Activated B cell treated with CpG ODN at 0.5 μM for 24 hours (primary cell): ENCODE results near the gene GLOD4. TPM values are rescaled to one million over a fixed set of nuclear protein-coding genes. Genes with fewer than 3 reads are reported as not detected.
"Not testable (repeated sequence)": the region's sequence is repeated elsewhere in the genome, so short reads cannot be mapped to it uniquely, and the experiment has no call there.

Experiments
- ATAC-seq: fragments of 200-7000 bp; cut with Tn5 transposase; one replicate; pipeline ENCODE4 v1.10.0; 2021; ENCODE audit warnings: low read depth, mild to moderate bottlenecking, moderate library complexity
- CTCF ChIA-PET: fragments of 350-600 bp; sonication (Branson Sonifier 250); formaldehyde crosslinking; loops from one replicate; lab custom pipeline; 2021; ENCODE audit warnings: antibody characterized with exemption; lab: Charles Lee
- POLR2A ChIA-PET: fragments of 350-600 bp; sonication (Branson Sonifier 250); formaldehyde crosslinking; loops from one replicate; lab custom pipeline; 2021; ENCODE audit warnings: antibody characterized with exemption; lab: Charles Lee
- DNase-seq: peaks from one replicate; pipeline ENCODE4 v3.0.0; 2022
- H3K27ac Mint-ChIP-seq: one replicate; pipeline ENCODE4 v1.8.0; 2020; ENCODE audit warnings: mixed read lengths
- H3K27me3 Mint-ChIP-seq: one replicate; pipeline ENCODE4 v1.8.0; 2021; ENCODE audit warnings: mixed read lengths
- H3K36me3 Mint-ChIP-seq: one replicate; pipeline ENCODE4 v1.8.0; 2021; ENCODE audit warnings: low read depth, mixed read lengths
- H3K4me1 Mint-ChIP-seq: one replicate; pipeline ENCODE4 v1.8.0; 2021; ENCODE audit warnings: mixed read lengths
- H3K4me3 Mint-ChIP-seq: one replicate; pipeline ENCODE4 v1.8.0; 2020; ENCODE audit warnings: mild to moderate bottlenecking, mixed read lengths
- H3K9me3 Mint-ChIP-seq: one replicate; pipeline ENCODE4 v1.8.0; 2020; ENCODE audit warnings: mixed read lengths
- intact Hi-C: fragments of 100-400 bp; cut with micrococcal nuclease; formaldehyde crosslinking; loops from one replicate; pipeline ENCODE4 v1.15.1; 2024
- total RNA-seq: library from RNA; stranded (reverse); gene quantifications from 2 replicates; pipeline ENCODE4 v1.2.3, GENCODE V29; 2022
- TF ChIP-seq, protein P1 (sequence below): fragments of 200-600 bp; IDR thresholded peaks from one replicate; pipeline ENCODE4 v1.8.0; 2022; ENCODE audit warnings: antibody characterized with exemption, mild to moderate bottlenecking

Gene GLOD4
- total RNA-seq, 1 donor from 2014 or later, result 51.4 TPM

DNA sequence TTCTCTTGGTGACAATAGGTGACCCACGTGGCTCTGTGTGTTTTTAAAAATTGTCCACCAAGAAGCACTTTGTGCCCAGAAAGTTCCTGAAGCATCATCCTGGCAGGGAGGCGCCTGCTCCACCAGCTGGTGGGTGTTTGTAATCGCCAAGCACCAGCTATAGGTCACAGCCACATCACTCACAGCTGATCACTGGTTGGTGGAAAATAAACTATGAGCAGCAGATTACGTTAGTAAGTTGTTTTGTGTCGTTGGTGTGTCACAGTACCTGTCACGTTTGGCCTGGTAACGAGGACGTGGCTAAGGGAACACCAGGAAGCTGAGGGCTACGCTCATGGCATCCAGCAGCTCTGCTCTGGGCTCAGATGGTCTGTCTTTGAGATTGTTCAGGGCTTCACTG, 10.2 kb upstream of the GLOD4 start:
- Mint-ChIP-seq H3K4me3 (no peak overlapping the region), H3K27me3 (no peaks in the 10 kb centered on the region), H3K4me1 (peaks cover 7% of the 10 kb centered on the region), H3K36me3 (peaks cover 54% of the 10 kb centered on the region), H3K9me3 (no peaks in the 10 kb centered on the region), H3K27ac (no peak overlapping the region)
- ChIA-PET CTCF (interaction anchor here (1.5 kb wide), 1 partner anchor 189 kb away, joined by 3 read pairs; no protein-coding TSS in a partner anchor), POLR2A (no interaction called here)
- intact Hi-C loops, result no loop called here
- TF ChIP-seq, protein P1, sequence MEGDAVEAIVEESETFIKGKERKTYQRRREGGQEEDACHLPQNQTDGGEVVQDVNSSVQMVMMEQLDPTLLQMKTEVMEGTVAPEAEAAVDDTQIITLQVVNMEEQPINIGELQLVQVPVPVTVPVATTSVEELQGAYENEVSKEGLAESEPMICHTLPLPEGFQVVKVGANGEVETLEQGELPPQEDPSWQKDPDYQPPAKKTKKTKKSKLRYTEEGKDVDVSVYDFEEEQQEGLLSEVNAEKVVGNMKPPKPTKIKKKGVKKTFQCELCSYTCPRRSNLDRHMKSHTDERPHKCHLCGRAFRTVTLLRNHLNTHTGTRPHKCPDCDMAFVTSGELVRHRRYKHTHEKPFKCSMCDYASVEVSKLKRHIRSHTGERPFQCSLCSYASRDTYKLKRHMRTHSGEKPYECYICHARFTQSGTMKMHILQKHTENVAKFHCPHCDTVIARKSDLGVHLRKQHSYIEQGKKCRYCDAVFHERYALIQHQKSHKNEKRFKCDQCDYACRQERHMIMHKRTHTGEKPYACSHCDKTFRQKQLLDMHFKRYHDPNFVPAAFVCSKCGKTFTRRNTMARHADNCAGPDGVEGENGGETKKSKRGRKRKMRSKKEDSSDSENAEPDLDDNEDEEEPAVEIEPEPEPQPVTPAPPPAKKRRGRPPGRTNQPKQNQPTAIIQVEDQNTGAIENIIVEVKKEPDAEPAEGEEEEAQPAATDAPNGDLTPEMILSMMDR, result no peak
- no peak for DNase-seq
- ATAC-seq, result no peak

DNA sequence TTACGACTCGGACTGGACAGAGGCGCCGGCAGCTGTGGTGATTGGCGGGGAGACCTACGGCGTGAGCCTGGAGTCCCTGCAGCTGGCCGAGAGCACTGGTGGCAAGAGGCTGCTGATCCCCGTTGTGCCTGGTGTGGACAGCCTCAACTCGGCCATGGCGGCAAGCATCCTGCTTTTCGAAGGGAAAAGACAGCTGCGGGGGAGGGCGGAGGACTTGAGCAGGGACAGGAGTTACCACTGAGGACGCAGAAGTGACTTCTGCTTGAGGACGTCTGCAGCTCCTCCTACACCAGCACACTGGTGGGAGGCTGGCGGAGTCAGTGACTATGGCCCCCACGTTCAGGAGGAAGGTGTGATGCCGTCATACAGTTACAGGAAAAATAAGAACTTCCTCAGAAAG, 9.7 kb upstream of the GLOD4 start:
- no peak overlapping the region for H3K27ac Mint-ChIP-seq
- TF ChIP-seq, protein P1, result no peak
- no peaks in the 10 kb centered on the region for H3K27me3 Mint-ChIP-seq
- ATAC-seq, result no peak
- no peaks in the 10 kb centered on the region for H3K9me3 Mint-ChIP-seq
- CTCF ChIA-PET, result no interaction called here
- intact Hi-C loops, result no loop called here
- no peak overlapping the region for H3K4me3 Mint-ChIP-seq
- peaks cover 7% of the 10 kb centered on the region for H3K4me1 Mint-ChIP-seq
- POLR2A ChIA-PET, result no interaction called here
- DNase-seq, result no peak
- peaks cover 57% of the 10 kb centered on the region for H3K36me3 Mint-ChIP-seq

- DNase-seq, H3K4me3 Mint-ChIP-seq, intact Hi-C loops, H3K27ac Mint-ChIP-seq, POLR2A ChIA-PET, H3K4me1 Mint-ChIP-seq, H3K27me3 Mint-ChIP-seq, CTCF ChIA-PET, ATAC-seq, H3K9me3 Mint-ChIP-seq: not testable (repeated sequence)
- peaks cover 57% of the 10 kb centered on the region for H3K36me3 Mint-ChIP-seq
These were observed 8.8 kb upstream of the GLOD4 start for GRCh38 chr17:790874-791247.

DNA sequence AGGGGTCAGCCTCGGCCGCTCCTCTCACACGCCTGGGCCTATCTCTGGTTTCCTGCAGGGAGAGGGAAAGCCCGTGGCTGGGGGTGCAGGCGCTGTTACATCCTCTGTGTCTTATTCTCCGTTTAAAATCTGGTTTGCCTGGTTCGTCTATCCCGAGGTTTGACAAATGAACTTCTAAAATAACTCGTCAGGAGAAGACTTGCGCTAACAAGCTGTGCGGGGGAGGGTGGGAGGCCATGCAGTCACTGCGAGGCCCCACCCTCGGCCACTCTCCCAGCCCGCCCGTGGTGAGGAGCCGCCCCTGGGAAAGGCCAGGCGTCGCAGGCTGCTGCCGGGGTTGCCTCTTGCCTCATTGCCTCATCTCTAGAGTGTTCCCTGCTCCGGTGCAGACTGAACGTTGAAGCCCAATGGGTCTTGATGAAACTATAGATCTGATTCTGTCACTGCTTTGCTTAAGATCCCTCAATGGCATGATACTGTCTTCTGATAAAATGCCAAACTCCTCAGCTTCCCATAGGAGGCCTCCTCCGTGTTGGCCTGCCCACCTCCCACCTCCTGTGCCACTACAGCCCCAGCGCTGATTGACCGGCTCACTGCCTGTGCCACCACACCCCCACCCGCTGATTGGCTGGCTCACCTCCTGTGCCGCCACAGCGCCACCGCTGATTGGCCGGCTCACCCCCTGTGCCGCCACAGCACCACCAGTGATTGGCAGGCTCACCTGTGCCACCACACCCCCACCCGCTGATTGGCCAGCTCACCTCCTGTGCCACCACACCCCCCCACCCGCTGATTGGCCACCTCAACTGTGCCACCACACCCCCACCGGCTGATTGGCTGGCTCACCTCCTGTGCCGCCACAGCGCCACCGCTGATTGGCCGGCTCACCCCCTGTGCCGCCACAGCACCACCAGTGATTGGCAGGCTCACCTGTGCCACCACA, 8.1 kb upstream of the GLOD4 start:
- H3K4me3 Mint-ChIP-seq, H3K27ac Mint-ChIP-seq, DNase-seq, H3K27me3 Mint-ChIP-seq, ATAC-seq, H3K9me3 Mint-ChIP-seq, POLR2A ChIA-PET, CTCF ChIA-PET, H3K4me1 Mint-ChIP-seq: not testable (repeated sequence)
- H3K36me3 Mint-ChIP-seq, result peaks cover 60% of the 10 kb centered on the region
- intact Hi-C loops, result loop anchor here (10.0 kb wide), 1 partner anchor 575 kb away; no protein-coding TSS in a partner anchor

DNA sequence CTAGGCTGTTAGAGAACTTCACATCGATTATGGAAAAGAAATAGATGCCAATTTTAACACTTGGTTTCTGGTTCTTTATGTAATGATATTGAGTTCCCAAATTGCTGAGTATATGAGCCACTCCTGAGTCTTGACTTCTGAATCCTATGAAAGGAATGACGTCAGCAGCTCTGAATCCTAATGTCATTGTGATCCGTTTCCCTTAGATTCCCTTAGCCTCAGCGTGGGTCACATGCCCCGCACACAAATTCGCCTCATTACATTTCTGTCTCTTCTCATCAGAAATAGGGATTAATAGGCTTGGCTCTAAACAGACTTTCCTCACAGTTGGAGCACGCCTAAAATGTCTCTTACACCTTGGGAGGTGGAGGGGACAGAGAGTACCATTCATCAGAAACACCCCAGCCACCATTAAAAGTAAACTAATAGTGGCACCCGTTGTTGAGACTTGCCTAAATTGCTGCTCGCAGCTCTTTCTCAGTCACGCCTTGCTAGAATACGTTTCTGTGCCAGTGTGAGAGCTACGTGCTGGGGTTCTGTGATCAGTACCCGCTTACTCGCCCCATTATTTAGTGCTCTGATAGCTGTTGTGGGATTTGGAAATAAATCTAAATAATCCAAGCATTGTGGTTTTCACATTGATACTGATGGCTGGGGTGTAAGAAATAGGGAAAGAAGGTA, 7.2 kb upstream of the GLOD4 start:
- H3K4me3 Mint-ChIP-seq, result no peak overlapping the region
- TF ChIP-seq, protein P1, result no peak

GRCh38 chr17:788551-788950, 6.5 kb upstream of the GLOD4 start:
- Mint-ChIP-seq H3K27ac (no peak overlapping the region), H3K27me3 (no peaks in the 10 kb centered on the region), H3K4me3 (no peak overlapping the region), H3K9me3 (no peaks in the 10 kb centered on the region), H3K4me1 (peaks cover 12% of the 10 kb centered on the region), H3K36me3 (peaks cover 64% of the 10 kb centered on the region)
- TF ChIP-seq, protein P1, result no peak
- ATAC-seq (no peak), DNase-seq (no peak)
- ChIA-PET POLR2A (interaction anchor here (0.6 kb wide), 1 partner anchor 18 kb away, joined by 4 read pairs; no protein-coding TSS in a partner anchor), CTCF (no interaction called here)
- intact Hi-C loops, result loop anchor here (10.0 kb wide), 1 partner anchor 574 kb away; no protein-coding TSS in a partner anchor

More for the DNA sequence above, 7.2 kb upstream of the GLOD4 start:
- intact Hi-C loops, result loop anchor here (10.0 kb wide), 1 partner anchor 574 kb away; no protein-coding TSS in a partner anchor
- peaks cover 5% of the 10 kb centered on the region for H3K4me1 Mint-ChIP-seq
- ATAC-seq, result no peak
- no peaks in the 10 kb centered on the region for H3K27me3 Mint-ChIP-seq
- no peaks in the 10 kb centered on the region for H3K9me3 Mint-ChIP-seq
- H3K36me3 Mint-ChIP-seq, result peaks cover 60% of the 10 kb centered on the region
- DNase-seq, result no peak
- no peak overlapping the region for H3K27ac Mint-ChIP-seq
- ChIA-PET POLR2A (no interaction called here), CTCF (no interaction called here)
